K562 (cell line): Measurements from ENCODE around the gene GEMIN2.

Source experiments
- DDX20 ChIP-seq: fragments of 450-650 bp; IDR thresholded peaks from 2 replicates; pipeline ENCODE4 v1.6.1; 2016; ENCODE audit warnings: missing genetic modification characterization, low read depth, mild to moderate bottlenecking, missing compliant biosample characterization, moderate library complexity
- DEAF1 ChIP-seq: fragments of 450-650 bp; formaldehyde crosslinking; IDR thresholded peaks from 2 replicates; pipeline ENCODE4 v1.4.0; 2020; ENCODE audit warnings: mild to moderate bottlenecking, moderate library complexity
- FOSL1 ChIP-seq: fragments of 200-800 bp; sonication (Bioruptor generic); conservative IDR thresholded peaks from 2 replicates; pipeline ENCODE4 v1.6.1; 2016; ENCODE audit warnings: missing genetic modification characterization, missing compliant biosample characterization
- FOXJ3 ChIP-seq: sonication (generic); formaldehyde crosslinking; IDR thresholded peaks from 2 replicates; pipeline ENCODE4 v1.4.0; 2020; ENCODE audit warnings: mild to moderate bottlenecking, missing genetic modification reagents
- GABPA ChIP-seq: fragments of 200-800 bp; sonication (Bioruptor generic); conservative IDR thresholded peaks from 2 replicates; pipeline ENCODE4 v1.6.1; 2016; ENCODE audit warnings: low read depth, missing genetic modification characterization, missing compliant biosample characterization
- HDGF ChIP-seq: fragments of 450-650 bp; IDR thresholded peaks from 2 replicates; pipeline ENCODE4 v1.6.1; 2016
- KLF16 ChIP-seq: IDR thresholded peaks from 2 replicates; pipeline ENCODE4 v1.6.1; 2016; ENCODE audit warnings: antibody characterized with exemption
- TF ChIP-seq, protein P1 (sequence below), 3 experiments: IDR thresholded peaks in 2 of 3; conservative IDR thresholded peaks in 1 of 3; 2 replicates each; pipeline ENCODE4 v1.5.1; 2011 to 2012; ENCODE audit warnings: low read length in 3 of 3, mild to moderate bottlenecking in 3 of 3, control low read depth in 2 of 3, improper control_type of control experiment in 1 of 3, inconsistent platforms in 1 of 3, low read depth in 1 of 3, mixed read lengths in 1 of 3, moderate library complexity in 1 of 3; ENCODE audit not compliant: insufficient read depth in 2 of 3

GRCh38 chr14:39145266-39145966, 31.3 kb downstream of the GEMIN2 start:
- TF ChIP-seq DEAF1 (CRISPR knock-in tag) (no peak), GABPA (no peak), KLF16 (peak; percentile 6; the same call in 1 of the 2 replicates), FOXJ3 (no peak), HDGF (no peak), DDX20 (no peak), FOSL1 (tag) (peak; percentile 49; the same call in 1 of the 2 replicates)
- TF ChIP-seq, protein P1, sequence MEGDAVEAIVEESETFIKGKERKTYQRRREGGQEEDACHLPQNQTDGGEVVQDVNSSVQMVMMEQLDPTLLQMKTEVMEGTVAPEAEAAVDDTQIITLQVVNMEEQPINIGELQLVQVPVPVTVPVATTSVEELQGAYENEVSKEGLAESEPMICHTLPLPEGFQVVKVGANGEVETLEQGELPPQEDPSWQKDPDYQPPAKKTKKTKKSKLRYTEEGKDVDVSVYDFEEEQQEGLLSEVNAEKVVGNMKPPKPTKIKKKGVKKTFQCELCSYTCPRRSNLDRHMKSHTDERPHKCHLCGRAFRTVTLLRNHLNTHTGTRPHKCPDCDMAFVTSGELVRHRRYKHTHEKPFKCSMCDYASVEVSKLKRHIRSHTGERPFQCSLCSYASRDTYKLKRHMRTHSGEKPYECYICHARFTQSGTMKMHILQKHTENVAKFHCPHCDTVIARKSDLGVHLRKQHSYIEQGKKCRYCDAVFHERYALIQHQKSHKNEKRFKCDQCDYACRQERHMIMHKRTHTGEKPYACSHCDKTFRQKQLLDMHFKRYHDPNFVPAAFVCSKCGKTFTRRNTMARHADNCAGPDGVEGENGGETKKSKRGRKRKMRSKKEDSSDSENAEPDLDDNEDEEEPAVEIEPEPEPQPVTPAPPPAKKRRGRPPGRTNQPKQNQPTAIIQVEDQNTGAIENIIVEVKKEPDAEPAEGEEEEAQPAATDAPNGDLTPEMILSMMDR (IDR thresholded peaks at IDR 0.05 in 2 of 3, conservative IDR thresholded peaks at IDR 0.05 in 1 of 3; ENCODE audit: insufficient read depth in 2 of 3, low read depth in 1 of 3, low read length in 3 of 3): no peak
